Middle frontal gyrus (tissue), 1 donor: ENCODE data around the gene CCDC68.
"Not testable (repeated sequence)": the region's sequence is repeated elsewhere in the genome, so short reads cannot be mapped to it uniquely, and the experiment has no call there.

Experiments used
- DNase-seq: peaks from one replicate; pipeline ENCODE4 v3.0.0-alpha.2; 2015; ENCODE audit warnings: low spot score; ENCODE audit errors: extremely low spot score

The CCDC68 gene

GRCh38 chr18:54958704-54959625 is at the start of gene CCDC68:
TSS of gene CCDC68 (minus strand) at chr18:54959461. CDS start at chr18:54942791, 16,670 bp downstream.
- no peak for DNase-seq

GRCh38 chr18:55007602-55008001 is 48.3 kb upstream of the CCDC68 start:
- no peak for DNase-seq

- no peak for DNase-seq
Measured at GRCh38 chr18:55003695-55004094, 44.4 kb upstream of the CCDC68 start.

- no peak for DNase-seq
Measured at GRCh38 chr18:55002261-55002660, 43.0 kb upstream of the CCDC68 start.

- no peak for DNase-seq
Measured at GRCh38 chr18:55001394-55002024, 42.2 kb upstream of the CCDC68 start.

GRCh38 chr18:55000529-55000928 is 41.3 kb upstream of the CCDC68 start:
- no peak for DNase-seq

GRCh38 chr18:54999016-54999415 is 39.8 kb upstream of the CCDC68 start:
- DNase-seq: no peak

GRCh38 chr18:54995421-54996143 is 36.3 kb upstream of the CCDC68 start:
- DNase-seq: no peak

- DNase-seq: no peak
Measured at GRCh38 chr18:54991981-54992380, 32.7 kb upstream of the CCDC68 start.

- DNase-seq: no peak
Measured at GRCh38 chr18:54984908-54985307, 25.6 kb upstream of the CCDC68 start.

GRCh38 chr18:54983791-54984190 is 24.5 kb upstream of the CCDC68 start:
- no peak for DNase-seq

GRCh38 chr18:54983041-54983686 is 23.9 kb upstream of the CCDC68 start:
- peak; percentile 12 for DNase-seq

GRCh38 chr18:54981076-54981475 is 21.8 kb upstream of the CCDC68 start:
- DNase-seq: no peak

GRCh38 chr18:54975598-54975997 is 16.3 kb upstream of the CCDC68 start:
- no peak for DNase-seq

- DNase-seq: no peak
Measured at GRCh38 chr18:54973046-54973445, 13.8 kb upstream of the CCDC68 start.

GRCh38 chr18:54968807-54969206 is 9.5 kb upstream of the CCDC68 start:
- no peak for DNase-seq

GRCh38 chr18:54968237-54968636 is 9.0 kb upstream of the CCDC68 start:
- DNase-seq: not testable (repeated sequence)

GRCh38 chr18:54967786-54968185 is 8.5 kb upstream of the CCDC68 start:
- DNase-seq: no peak

GRCh38 chr18:54964741-54965140 is 5.5 kb upstream of the CCDC68 start:
- no peak for DNase-seq

GRCh38 chr18:54962919-54963645 is 3.8 kb upstream of the CCDC68 start:
- DNase-seq: no peak

- DNase-seq: no peak
Measured at GRCh38 chr18:54961868-54962267, 2.6 kb upstream of the CCDC68 start.
